H1 (cell line): ENCODE results near the gene EYA2. TPM values are rescaled to one million over a fixed set of nuclear protein-coding genes. Genes with fewer than 3 reads are reported as not detected.

ENCODE experiments used
- CTCF ChIA-PET: fragments of 300-600 bp; sonication (Branson Sonifier 250); formaldehyde crosslinking; loops from one replicate; lab custom pipeline; 2021; ENCODE audit not compliant: partially characterized antibody; lab: Charles Lee
- POLR2A ChIA-PET: fragments of 300-600 bp; sonication (Branson Sonifier 250); formaldehyde crosslinking; loops from one replicate; lab custom pipeline; 2021; ENCODE audit warnings: inconsistent platforms; ENCODE audit not compliant: partially characterized antibody; lab: Charles Lee
- DNase-seq, 2 experiments: peaks; one replicate each; pipeline versions ENCODE4 v3.0.0 to v3.0.0-alpha.2; 2010 to 2022; ENCODE audit warnings: low spot score in 2 of 2, low read depth in 1 of 2, mixed read lengths in 1 of 2
- FAIRE-seq: peaks from 2 replicates; lab custom pipeline; 2011; peaks lifted over from hg19 to GRCh38; lab: Jason Lieb, UNC
- H2AFZ ChIP-seq: 2 replicates; pipeline ENCODE4 v1.8.1; 2012; ENCODE audit warnings: low read length, inconsistent platforms
- H2AK5ac ChIP-seq: 2 replicates; pipeline ENCODE4 v1.6.1; 2013; ENCODE audit warnings: low read depth, low read length
- H2BK120ac ChIP-seq: replicated peaks from 2 replicates; pipeline ENCODE3; 2013; ENCODE audit warnings: low read depth, low read length, inconsistent platforms
- H2BK12ac ChIP-seq: 2 replicates; pipeline ENCODE4 v1.6.1; 2013; ENCODE audit warnings: low read depth, low read length
- H2BK15ac ChIP-seq: 2 replicates; pipeline ENCODE4 v1.6.1; 2013; ENCODE audit warnings: low read length
- H2BK20ac ChIP-seq: 2 replicates; pipeline ENCODE4 v1.6.1; 2013; ENCODE audit warnings: low read length
- H2BK5ac ChIP-seq: 2 replicates; pipeline ENCODE4 v1.6.1; 2013; ENCODE audit warnings: low read depth, low read length
- H3K14ac ChIP-seq: 2 replicates; pipeline ENCODE4 v1.6.1; 2013; ENCODE audit warnings: inconsistent platforms; ENCODE audit not compliant: insufficient read length
- H3K18ac ChIP-seq: 2 replicates; pipeline ENCODE4 v1.6.1; 2013; ENCODE audit warnings: low read length; ENCODE audit errors: extremely low read depth
- H3K23ac ChIP-seq: 2 replicates; pipeline ENCODE4 v1.6.1; 2013; ENCODE audit warnings: inconsistent platforms; ENCODE audit not compliant: insufficient read length
- H3K23me2 ChIP-seq: 2 replicates; pipeline ENCODE4 v1.6.1; 2013; ENCODE audit warnings: low read depth, low read length
- H3K27ac ChIP-seq: 2 replicates; pipeline ENCODE4 v1.6.1; 2011; ENCODE audit warnings: low read depth, low read length, inconsistent platforms
- H3K27me3 ChIP-seq, 4 experiments: replicated peaks in 1 of 4; 1 replicate in 1 of 4; 2 replicates in 3 of 4; pipeline versions ENCODE4 v1.6.1 to v1.8.1; 2011 to 2013; ENCODE audit warnings: low read length in 3 of 4, mild to moderate bottlenecking in 3 of 4, inconsistent platforms in 2 of 4, mixed read lengths in 2 of 4, moderate library complexity in 1 of 4; ENCODE audit not compliant: control insufficient read depth in 3 of 4, insufficient read depth in 3 of 4; ENCODE audit errors: extremely low read depth in 1 of 4
- H3K36me3 ChIP-seq, 4 experiments: 2 replicates each; pipeline versions ENCODE4 v1.6.1 to v1.8.1; 2011 to 2013; ENCODE audit warnings: mild to moderate bottlenecking in 4 of 4, low read length in 3 of 4, moderate library complexity in 2 of 4, control low read depth in 1 of 4, inconsistent platforms in 1 of 4; ENCODE audit not compliant: insufficient read depth in 4 of 4, control insufficient read depth in 2 of 4
- H3K4ac ChIP-seq: replicated peaks from 2 replicates; pipeline ENCODE3; 2013; ENCODE audit warnings: low read length, low read depth, mixed read lengths, inconsistent platforms; ENCODE audit not compliant: insufficient read length
- H3K4me1 ChIP-seq, 4 experiments: replicated peaks in 1 of 4; 1 replicate in 1 of 4; 2 replicates in 3 of 4; pipeline versions ENCODE4 v1.6.1 to v1.8.1; 2011 to 2013; ENCODE audit warnings: low read length in 3 of 4, inconsistent platforms in 2 of 4, mixed read lengths in 1 of 4; ENCODE audit not compliant: insufficient read depth in 4 of 4, control insufficient read depth in 3 of 4
- H3K4me2 ChIP-seq, 2 experiments: 2 replicates each; pipeline versions ENCODE4 v1.6.1 to v1.8.1; 2011 to 2013; ENCODE audit warnings: low read depth in 2 of 2, low read length in 2 of 2, control low read depth in 1 of 2, inconsistent platforms in 1 of 2, mild to moderate bottlenecking in 1 of 2; ENCODE audit not compliant: insufficient read depth in 1 of 2
- H3K4me3 ChIP-seq, 4 experiments: fragments of 200-600, 300-600 bp in 1 of 4; sonication (generic), shearing (Covaris generic), sonication (Bioruptor Twin) in 1 of 4; 2 replicates each; pipeline versions ENCODE4 v1.5.1 to v1.8.1; 2011 to 2016; ENCODE audit warnings: low read length in 4 of 4, low read depth in 3 of 4, control low read depth in 2 of 4, inconsistent platforms in 2 of 4, mild to moderate bottlenecking in 2 of 4, mixed read lengths in 1 of 4, moderate library complexity in 1 of 4; ENCODE audit not compliant: insufficient read depth in 2 of 4; ENCODE audit errors: extremely low read depth in 1 of 4
- H3K56ac ChIP-seq: replicated peaks from 2 replicates; pipeline ENCODE3; 2013; ENCODE audit warnings: low read depth, mild to moderate bottlenecking, mixed read lengths, low read length, inconsistent platforms; ENCODE audit not compliant: insufficient read length
- H3K79me1 ChIP-seq: 2 replicates; pipeline ENCODE4 v1.6.1; 2013; ENCODE audit warnings: low read depth, low read length, control low read depth
- H3K79me2 ChIP-seq, 2 experiments: 2 replicates each; pipeline versions ENCODE4 v1.6.1 to v1.8.1; 2012 to 2013; ENCODE audit warnings: low read length in 2 of 2, mild to moderate bottlenecking in 2 of 2, inconsistent platforms in 1 of 2; ENCODE audit not compliant: insufficient read depth in 2 of 2, control insufficient read depth in 1 of 2
- H3K9ac ChIP-seq, 4 experiments: replicated peaks in 1 of 4; 1 replicate in 1 of 4; 2 replicates in 3 of 4; pipeline versions ENCODE4 v1.6.1 to v1.8.1; 2011 to 2013; ENCODE audit warnings: low read depth in 3 of 4, low read length in 3 of 4, control low read depth in 2 of 4, mild to moderate bottlenecking in 2 of 4, moderate library complexity in 2 of 4, inconsistent platforms in 1 of 4; ENCODE audit errors: extremely low read depth in 1 of 4
- H3K9me3 ChIP-seq, 2 experiments: 2 replicates each; pipeline versions ENCODE4 v1.6.1 to v1.8.1; 2012 to 2013; ENCODE audit warnings: mild to moderate bottlenecking in 2 of 2, moderate library complexity in 2 of 2, control low read depth in 1 of 2, inconsistent platforms in 1 of 2, low read depth in 1 of 2, low read length in 1 of 2, mixed read lengths in 1 of 2; ENCODE audit not compliant: insufficient read depth in 2 of 2
- H4K20me1 ChIP-seq, 2 experiments: replicated peaks in 1 of 2; 2 replicates each; pipeline versions ENCODE3 to v1.8.1; 2011 to 2013; ENCODE audit warnings: inconsistent platforms in 2 of 2, low read length in 2 of 2, mild to moderate bottlenecking in 1 of 2; ENCODE audit not compliant: insufficient read depth in 2 of 2, control insufficient read depth in 1 of 2
- H4K5ac ChIP-seq: 2 replicates; pipeline ENCODE4 v1.6.1; 2013; ENCODE audit warnings: low read length, low read depth, mixed read lengths, inconsistent platforms; ENCODE audit not compliant: insufficient read length
- H4K8ac ChIP-seq: 2 replicates; pipeline ENCODE4 v1.8.0; 2013; ENCODE audit warnings: mild to moderate bottlenecking, moderate library complexity, low read length, inconsistent platforms; ENCODE audit not compliant: insufficient read depth; ENCODE audit errors: extremely low read depth
- H4K91ac ChIP-seq: replicated peaks from 2 replicates; pipeline ENCODE3; 2013; ENCODE audit warnings: low read length, mixed read lengths, inconsistent platforms; ENCODE audit not compliant: insufficient read length
- ATF3 ChIP-seq: IDR thresholded peaks from 2 replicates; pipeline ENCODE4 v1.6.1; 2011; ENCODE audit warnings: low read depth, mild to moderate bottlenecking, low read length; ENCODE audit not compliant: insufficient read depth
- CREB1 ChIP-seq: IDR thresholded peaks from 2 replicates; pipeline ENCODE4 v1.6.1; 2012; ENCODE audit warnings: inconsistent platforms
- E2F6 ChIP-seq: IDR thresholded peaks from 2 replicates; pipeline ENCODE4 v1.6.1; 2012; ENCODE audit warnings: inconsistent platforms
- EGR1 ChIP-seq: IDR thresholded peaks from 2 replicates; pipeline ENCODE4 v1.6.1; 2011; ENCODE audit warnings: low read depth, low read length, borderline replicate concordance
- FOSL1 ChIP-seq: IDR thresholded peaks from 2 replicates; pipeline ENCODE4 v1.6.1; 2011; ENCODE audit warnings: mild to moderate bottlenecking, low read depth, low read length, moderate library complexity; ENCODE audit not compliant: insufficient read depth
- GTF2F1 ChIP-seq: IDR thresholded peaks from 2 replicates; pipeline ENCODE4 v1.6.1; 2012; ENCODE audit warnings: low read depth, low read length, improper control_type of control experiment, borderline replicate concordance
- JUND ChIP-seq: IDR thresholded peaks from 2 replicates; pipeline ENCODE4 v1.6.1; 2011; ENCODE audit warnings: mild to moderate bottlenecking, improper control_type of control experiment, low read length
- NRF1 ChIP-seq: IDR thresholded peaks from 2 replicates; pipeline ENCODE4 v1.6.1; 2011; ENCODE audit warnings: mild to moderate bottlenecking, low read depth, low read length, improper control_type of control experiment
- POLR2A ChIP-seq, 2 experiments: IDR thresholded peaks; 1 replicate in 1 of 2; 2 replicates in 1 of 2; pipeline ENCODE4 v1.6.1; 2011; ENCODE audit warnings: low read depth in 2 of 2, low read length in 2 of 2, mild to moderate bottlenecking in 2 of 2; ENCODE audit errors: control extremely low read depth in 1 of 2
- POLR2AphosphoS5 ChIP-seq: IDR thresholded peaks from 2 replicates; pipeline ENCODE4 v1.6.1; 2011; ENCODE audit warnings: low read depth, low read length
- RXRA ChIP-seq: IDR thresholded peaks from 2 replicates; pipeline ENCODE4 v1.6.1; 2011; ENCODE audit warnings: low read depth, mild to moderate bottlenecking, low read length, moderate library complexity; ENCODE audit not compliant: insufficient read depth
- SAP30 ChIP-seq: fragments of 300-600 bp; sonication (generic); IDR thresholded peaks from 2 replicates; pipeline ENCODE4 v1.7.1; 2012; ENCODE audit warnings: low read length, moderate library complexity, mild to moderate bottlenecking, inconsistent platforms; ENCODE audit not compliant: insufficient read depth, insufficient replicate concordance
- WGBS, 2 experiments: shearing (Covaris generic) in 1 of 2; methylation state at CpG; one replicate each; pipeline versions ENCODE4 v1.1.6 to v1.1.7; 2013 to 2015; ENCODE audit warnings: low lambda C conversion rate in 2 of 2, mixed read lengths in 2 of 2, inconsistent platforms in 1 of 2, low coverage in 1 of 2, missing lambda C conversion rate in 1 of 2; ENCODE audit not compliant: insufficient replicate concordance in 2 of 2, insufficient coverage in 1 of 2, insufficient read length in 1 of 2; ENCODE audit errors: extremely low coverage in 1 of 2, missing lambda C conversion rate in 1 of 2; 5-methylcytosine and 5-hydroxymethylcytosine counted together
- polyA plus RNA-seq, 7 experiments: library from polyadenylated mRNA; depleted of rRNA in 3 of 7; stranded (reverse) in 5 of 7; unstranded in 2 of 7; fragments of >200 nt in 5 of 7; fragments of 200-250 nt in 2 of 7; gene quantifications; 1 replicate in 5 of 7; 2 replicates in 1 of 7; 4 replicates in 1 of 7; pipeline versions ENCODE4 v1.2.1 to v1.2.3, GENCODE V29; 2011 to 2013; ENCODE audit warnings: missing spikeins in 2 of 7, mixed read lengths in 2 of 7
- total RNA-seq: library from RNA; stranded (reverse); fragmentation: NEBNext Ultra II Directional; extraction: Animal tissue kit (Norgen Biotek cat#: 25700); gene quantifications from 2 replicates; pipeline ENCODE4 v1.2.1, GENCODE V29; 2021
- TF ChIP-seq, protein P1 (sequence below): IDR thresholded peaks from 2 replicates; pipeline ENCODE4 v1.6.1; 2011; ENCODE audit warnings: low read length, improper control_type of control experiment

EYA2 gene
- total and polyA plus RNA-seq, 2 of the 8 experiments (the other 6 are each of a cell fraction or from before 2014, with no cell fraction given) = 1.6 to 1.7 TPM

DNA sequence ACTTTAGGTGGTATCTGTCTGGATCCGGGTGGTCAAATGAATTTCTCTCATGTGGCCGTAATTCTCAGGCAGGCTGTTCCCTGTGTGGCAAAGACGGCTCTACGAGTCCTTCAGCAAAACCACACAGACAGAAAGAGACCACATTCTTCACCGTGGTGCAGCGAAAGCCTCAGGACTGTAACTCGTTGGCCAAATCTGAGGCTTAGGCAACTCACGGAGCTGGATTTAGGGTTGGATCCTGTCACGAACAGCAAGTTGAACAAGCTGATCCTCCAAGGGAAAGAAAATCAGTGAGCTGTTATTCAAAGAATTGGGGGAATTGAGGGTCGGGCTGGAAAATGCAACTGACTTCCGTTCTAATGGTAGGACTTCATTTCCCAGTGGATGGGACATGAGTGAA is 294.4 kb downstream of the EYA2 start:
- no peak overlapping the region for H2BK20ac ChIP-seq
- H2BK5ac ChIP-seq = no peak overlapping the region
- peaks cover 11% of the 10 kb centered on the region; the same call in 1 of the 2 replicates for H3K23me2 ChIP-seq
- no peak overlapping the region for H2BK120ac ChIP-seq
- ChIA-PET CTCF (no interaction called here), POLR2A (no interaction called here)
- H3K36me3 ChIP-seq = no peaks in the 10 kb centered on the region
- no peaks in the 10 kb centered on the region; a peak in 1 of 7 replicates for H3K27me3 ChIP-seq
- H3K4ac ChIP-seq = no peak overlapping the region
- no peak overlapping the region for H4K8ac ChIP-seq
- no peak for FAIRE-seq
- no peak overlapping the region for H3K56ac ChIP-seq
- no peak overlapping the region for H3K18ac ChIP-seq
- no peak overlapping the region for H3K4me3 ChIP-seq
- H3K9ac ChIP-seq = peak overlapping the region in 1 of 4 experiments; percentile 60; a peak in 1 of 7 replicates
- H2BK12ac ChIP-seq = no peak overlapping the region
- no peak overlapping the region for H3K23ac ChIP-seq
- peaks cover 0 to 2% (median 0%) of the 10 kb centered on the region in 4 experiments; a peak in 1 of 7 replicates for H3K4me1 ChIP-seq
- H3K9me3 ChIP-seq = no peaks in the 10 kb centered on the region
- H4K5ac ChIP-seq = no peak overlapping the region
- no peak overlapping the region for H2AK5ac ChIP-seq
- no peaks in the 10 kb centered on the region for H3K79me2 ChIP-seq
- H2BK15ac ChIP-seq = no peak overlapping the region
- H2AFZ ChIP-seq = no peak overlapping the region
- 91% methylated on average over 10 of the region's 11 CpGs; no CpG with 5 or more reads in 1 of the 2 experiments for WGBS, 2 experiments
- H3K4me2 ChIP-seq = no peak overlapping the region
- H3K79me1 ChIP-seq = no peaks in the 10 kb centered on the region
- H3K27ac ChIP-seq = no peak overlapping the region
- peaks cover 0 to 2% of the 10 kb centered on the region in 2 experiments for H4K20me1 ChIP-seq
- no peak overlapping the region for H4K91ac ChIP-seq
- no peak for DNase-seq
- H3K14ac ChIP-seq = no peak overlapping the region
- no peak for TF ChIP-seq EGR1
- TF ChIP-seq POLR2AphosphoS5 = no peak
- no peak for TF ChIP-seq CREB1
- TF ChIP-seq POLR2A (IDR thresholded peaks at IDR 0.05; ENCODE audit: control extremely low read depth in 1 of 2, low read depth in 2 of 2, low read length in 2 of 2) = no peak
- TF ChIP-seq GTF2F1 = no peak
- TF ChIP-seq JUND = no peak
- no peak for TF ChIP-seq NRF1
- TF ChIP-seq RXRA = no peak
- no peak for TF ChIP-seq FOSL1
- no peak for TF ChIP-seq SAP30
- no peak for TF ChIP-seq E2F6
- no peak for TF ChIP-seq ATF3
- TF ChIP-seq, protein P1, sequence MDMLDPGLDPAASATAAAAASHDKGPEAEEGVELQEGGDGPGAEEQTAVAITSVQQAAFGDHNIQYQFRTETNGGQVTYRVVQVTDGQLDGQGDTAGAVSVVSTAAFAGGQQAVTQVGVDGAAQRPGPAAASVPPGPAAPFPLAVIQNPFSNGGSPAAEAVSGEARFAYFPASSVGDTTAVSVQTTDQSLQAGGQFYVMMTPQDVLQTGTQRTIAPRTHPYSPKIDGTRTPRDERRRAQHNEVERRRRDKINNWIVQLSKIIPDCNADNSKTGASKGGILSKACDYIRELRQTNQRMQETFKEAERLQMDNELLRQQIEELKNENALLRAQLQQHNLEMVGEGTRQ = no peak
